SK-N-SH treated with all-trans-retinoic acid at 6 μM for 48 hours (cell line): ENCODE results near the gene AURKB.

ENCODE experiments used
- ARNTL ChIP-seq: fragments of 450-650 bp; formaldehyde crosslinking; IDR thresholded peaks from 2 replicates; pipeline ENCODE4 v1.5.0; 2020; ENCODE audit warnings: low read depth, mild to moderate bottlenecking, moderate library complexity, borderline replicate concordance
- BACH2 ChIP-seq: fragments of 250-450 bp; sonication (Bioruptor Pico); IDR thresholded peaks from 2 replicates; pipeline ENCODE4 v1.9.0; 2021; ENCODE audit warnings: mild to moderate bottlenecking, borderline replicate concordance
- ESRRG ChIP-seq: fragments of 250-450 bp; sonication (Bioruptor Pico); IDR thresholded peaks from 2 replicates; pipeline ENCODE4 v1.6.1; 2021; ENCODE audit warnings: mild to moderate bottlenecking
- ISL1 ChIP-seq: fragments of 250-450 bp; sonication (Bioruptor Pico); IDR thresholded peaks from 2 replicates; pipeline ENCODE4 v2.1.2; 2022; ENCODE audit warnings: mild to moderate bottlenecking, moderate library complexity
- OSR1 ChIP-seq: fragments of 250-450 bp; sonication (Bioruptor Pico); IDR thresholded peaks from 2 replicates; pipeline ENCODE4 v1.8.0; 2022; ENCODE audit warnings: moderate library complexity, mild to moderate bottlenecking, inconsistent platforms
- ZFP30 ChIP-seq: fragments of 450-650 bp; formaldehyde crosslinking; IDR thresholded peaks from 2 replicates; pipeline ENCODE4 v1.5.0; 2022; ENCODE audit warnings: mild to moderate bottlenecking, moderate library complexity
- ZNF565 ChIP-seq: fragments of 450-650 bp; formaldehyde crosslinking; conservative IDR thresholded peaks from 2 replicates; pipeline ENCODE4 v1.5.0; 2020; ENCODE audit warnings: low read depth, mild to moderate bottlenecking, moderate library complexity
- TF ChIP-seq, protein P1 (sequence below): fragments of 250-450 bp; sonication (Bioruptor Pico); IDR thresholded peaks from 2 replicates; pipeline ENCODE4 v1.8.0; 2020; ENCODE audit warnings: mild to moderate bottlenecking, moderate library complexity, borderline replicate concordance
- TF ChIP-seq, protein P2 (sequence below): fragments of 250-450 bp; sonication (Bioruptor Pico); IDR thresholded peaks from 2 replicates; pipeline ENCODE4 v1.5.1; 2021; ENCODE audit warnings: mild to moderate bottlenecking, moderate library complexity

DNA sequence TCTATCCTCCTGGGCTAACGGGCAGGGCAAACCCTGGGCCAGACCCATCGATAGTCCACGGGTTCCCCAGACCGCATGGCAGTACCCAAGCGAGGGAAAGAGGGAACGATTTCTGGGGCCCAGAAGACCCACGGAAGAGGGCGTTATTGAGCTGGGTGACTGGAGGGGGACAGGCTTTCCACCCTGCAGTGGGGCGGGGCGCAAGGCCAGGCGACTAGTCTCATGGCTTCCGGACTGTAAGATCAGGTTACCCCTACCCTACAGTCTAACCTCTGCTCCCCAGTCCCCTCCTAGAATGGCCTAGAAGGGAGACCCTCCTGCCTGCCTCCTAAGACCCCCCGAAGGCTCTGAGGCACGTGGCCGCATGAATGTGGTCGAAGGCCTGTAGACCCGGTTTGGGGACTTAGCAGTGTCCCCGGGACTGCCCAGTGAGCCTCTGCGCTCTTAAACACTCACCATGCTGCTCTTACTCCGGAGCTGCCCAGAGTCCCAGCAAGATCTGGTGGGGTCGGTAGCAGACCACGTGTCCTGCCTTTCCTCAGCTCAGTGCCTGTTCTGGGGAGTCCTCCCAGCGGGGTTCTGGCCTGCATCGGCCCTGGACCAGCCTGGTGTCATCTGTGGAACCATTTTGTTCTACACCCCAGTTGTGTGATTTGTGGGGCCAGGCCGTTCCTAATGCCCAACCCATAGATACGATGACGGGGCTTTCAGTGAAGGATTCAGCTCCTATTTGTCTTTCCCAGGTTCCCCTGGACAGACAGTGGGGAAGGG is 13.2 kb upstream of the AURKB start:
- TF ChIP-seq ISL1 (no peak), ARNTL (no peak), BACH2 (CRISPR knock-in tag) (no peak), OSR1 (CRISPR knock-in tag) (no peak), ZFP30 (CRISPR knock-in tag) (no peak), ESRRG (CRISPR knock-in tag) (no peak), ZNF565 (CRISPR knock-in tag) (no peak)
- TF ChIP-seq, protein P1, sequence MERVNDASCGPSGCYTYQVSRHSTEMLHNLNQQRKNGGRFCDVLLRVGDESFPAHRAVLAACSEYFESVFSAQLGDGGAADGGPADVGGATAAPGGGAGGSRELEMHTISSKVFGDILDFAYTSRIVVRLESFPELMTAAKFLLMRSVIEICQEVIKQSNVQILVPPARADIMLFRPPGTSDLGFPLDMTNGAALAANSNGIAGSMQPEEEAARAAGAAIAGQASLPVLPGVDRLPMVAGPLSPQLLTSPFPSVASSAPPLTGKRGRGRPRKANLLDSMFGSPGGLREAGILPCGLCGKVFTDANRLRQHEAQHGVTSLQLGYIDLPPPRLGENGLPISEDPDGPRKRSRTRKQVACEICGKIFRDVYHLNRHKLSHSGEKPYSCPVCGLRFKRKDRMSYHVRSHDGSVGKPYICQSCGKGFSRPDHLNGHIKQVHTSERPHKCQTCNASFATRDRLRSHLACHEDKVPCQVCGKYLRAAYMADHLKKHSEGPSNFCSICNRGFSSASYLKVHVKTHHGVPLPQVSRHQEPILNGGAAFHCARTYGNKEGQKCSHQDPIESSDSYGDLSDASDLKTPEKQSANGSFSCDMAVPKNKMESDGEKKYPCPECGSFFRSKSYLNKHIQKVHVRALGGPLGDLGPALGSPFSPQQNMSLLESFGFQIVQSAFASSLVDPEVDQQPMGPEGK (CRISPR knock-in tag): no peak
- TF ChIP-seq, protein P2, sequence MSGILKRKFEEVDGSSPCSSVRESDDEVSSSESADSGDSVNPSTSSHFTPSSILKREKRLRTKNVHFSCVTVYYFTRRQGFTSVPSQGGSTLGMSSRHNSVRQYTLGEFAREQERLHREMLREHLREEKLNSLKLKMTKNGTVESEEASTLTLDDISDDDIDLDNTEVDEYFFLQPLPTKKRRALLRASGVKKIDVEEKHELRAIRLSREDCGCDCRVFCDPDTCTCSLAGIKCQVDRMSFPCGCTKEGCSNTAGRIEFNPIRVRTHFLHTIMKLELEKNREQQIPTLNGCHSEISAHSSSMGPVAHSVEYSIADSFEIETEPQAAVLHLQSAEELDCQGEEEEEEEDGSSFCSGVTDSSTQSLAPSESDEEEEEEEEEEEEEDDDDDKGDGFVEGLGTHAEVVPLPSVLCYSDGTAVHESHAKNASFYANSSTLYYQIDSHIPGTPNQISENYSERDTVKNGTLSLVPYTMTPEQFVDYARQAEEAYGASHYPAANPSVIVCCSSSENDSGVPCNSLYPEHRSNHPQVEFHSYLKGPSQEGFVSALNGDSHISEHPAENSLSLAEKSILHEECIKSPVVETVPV (CRISPR knock-in tag): no peak
